ENCODE results near the gene SPTBN4.

Gene SPTBN4

DNA sequence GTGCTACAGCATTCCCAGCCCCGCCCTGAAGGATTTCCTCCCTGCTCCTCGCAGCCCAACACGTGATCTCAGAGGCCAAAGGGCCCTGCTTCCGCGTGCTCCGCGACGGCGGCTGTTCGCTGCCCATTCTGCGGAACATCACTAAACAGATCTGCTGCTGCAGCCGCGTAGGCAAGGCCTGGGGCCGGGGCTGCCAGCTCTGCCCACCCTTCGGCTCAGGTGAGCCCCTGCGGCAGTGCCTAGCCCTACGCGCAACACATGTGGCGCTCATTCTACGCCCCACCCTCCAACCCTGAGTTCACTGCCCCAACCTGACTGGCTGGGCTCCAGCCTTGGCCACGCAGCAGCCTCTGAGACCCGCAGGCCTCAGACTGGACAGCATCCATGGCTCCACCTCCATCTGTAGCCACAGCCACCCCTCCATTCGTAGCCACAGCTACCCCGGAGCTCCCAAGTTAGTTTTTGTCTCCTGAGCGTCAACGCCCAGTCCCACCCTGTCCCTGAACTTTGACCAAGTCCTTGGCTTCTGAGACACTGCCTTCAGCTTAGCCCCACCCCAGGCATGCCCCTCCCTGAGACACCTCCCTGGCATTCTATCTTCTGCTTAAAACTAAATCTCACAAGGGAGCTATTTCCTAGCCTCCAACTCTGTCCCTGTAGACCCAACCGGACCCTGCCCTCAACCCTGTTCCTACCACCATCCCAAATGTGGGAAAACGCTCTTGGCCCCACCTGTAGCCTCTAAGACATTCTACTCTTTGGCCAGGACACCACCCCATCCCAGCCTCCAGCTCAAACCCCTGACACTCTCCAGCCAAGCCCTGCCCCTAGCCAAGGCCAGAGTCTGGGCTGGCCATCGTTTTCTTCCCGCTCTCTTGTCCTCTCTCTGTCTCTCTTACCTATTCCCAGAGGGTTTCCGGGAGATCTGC lies 140.8 kb downstream of the SPTBN4 start:
- Histone ChIP-seq H2AFZ (ENCODE audit: low read length) (no peak overlapping the region), H3K9ac (ENCODE audit: low read length) (no peak overlapping the region), H3K27me3 (replicated peaks; ENCODE audit: insufficient read depth, low read length) (no peaks in the 10 kb centered on the region)

DNA sequence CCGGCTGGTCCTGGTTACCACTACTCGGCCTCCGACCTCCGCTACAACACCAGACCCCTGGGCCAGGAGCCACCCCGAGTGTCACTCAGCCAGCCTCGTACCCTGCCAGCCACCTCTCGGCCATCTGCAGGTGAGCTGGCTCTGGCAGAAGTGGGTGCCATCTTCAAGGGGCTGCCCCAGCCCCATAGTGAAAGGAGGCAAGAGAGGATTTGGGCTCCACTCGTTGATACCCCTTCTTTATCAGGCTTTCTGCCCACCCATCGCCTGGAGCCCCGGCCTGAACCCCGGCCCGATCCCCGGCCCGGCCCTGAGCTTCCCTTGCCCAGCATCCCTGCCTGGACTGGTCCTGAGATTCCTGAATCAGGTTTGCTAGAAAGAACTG lies 141.4 kb downstream of the SPTBN4 start:
- Histone ChIP-seq H3K9ac (ENCODE audit: low read length) (no peak overlapping the region), H3K9me3 (replicated peaks; ENCODE audit: insufficient read depth, low read length) (no peaks in the 10 kb centered on the region), H3K4me2 (ENCODE audit: low read depth, low read length) (no peak overlapping the region), H4K20me1 (ENCODE audit: insufficient read depth, low read length) (no peaks in the 10 kb centered on the region), H3F3A (ENCODE audit: insufficient read depth, low read length) (peaks cover 22% of the 10 kb centered on the region), H2AFZ (ENCODE audit: low read length) (no peak overlapping the region), H3K79me2 (ENCODE audit: low read length) (no peaks in the 10 kb centered on the region), H3K9me2 (replicated peaks; ENCODE audit: insufficient read depth, low read length) (no peaks in the 10 kb centered on the region), H3K27ac (ENCODE audit: low read length) (no peak overlapping the region), H3K4me3 (ENCODE audit: low read length) (no peak overlapping the region), H3K4me1 (ENCODE audit: low read length) (peaks cover 22% of the 10 kb centered on the region), H3K27me3 (replicated peaks; ENCODE audit: insufficient read depth, low read length) (no peaks in the 10 kb centered on the region), H3K36me3 (replicated peaks; ENCODE audit: insufficient read depth, low read length) (no peaks in the 10 kb centered on the region)
- TF ChIP-seq, protein P1, sequence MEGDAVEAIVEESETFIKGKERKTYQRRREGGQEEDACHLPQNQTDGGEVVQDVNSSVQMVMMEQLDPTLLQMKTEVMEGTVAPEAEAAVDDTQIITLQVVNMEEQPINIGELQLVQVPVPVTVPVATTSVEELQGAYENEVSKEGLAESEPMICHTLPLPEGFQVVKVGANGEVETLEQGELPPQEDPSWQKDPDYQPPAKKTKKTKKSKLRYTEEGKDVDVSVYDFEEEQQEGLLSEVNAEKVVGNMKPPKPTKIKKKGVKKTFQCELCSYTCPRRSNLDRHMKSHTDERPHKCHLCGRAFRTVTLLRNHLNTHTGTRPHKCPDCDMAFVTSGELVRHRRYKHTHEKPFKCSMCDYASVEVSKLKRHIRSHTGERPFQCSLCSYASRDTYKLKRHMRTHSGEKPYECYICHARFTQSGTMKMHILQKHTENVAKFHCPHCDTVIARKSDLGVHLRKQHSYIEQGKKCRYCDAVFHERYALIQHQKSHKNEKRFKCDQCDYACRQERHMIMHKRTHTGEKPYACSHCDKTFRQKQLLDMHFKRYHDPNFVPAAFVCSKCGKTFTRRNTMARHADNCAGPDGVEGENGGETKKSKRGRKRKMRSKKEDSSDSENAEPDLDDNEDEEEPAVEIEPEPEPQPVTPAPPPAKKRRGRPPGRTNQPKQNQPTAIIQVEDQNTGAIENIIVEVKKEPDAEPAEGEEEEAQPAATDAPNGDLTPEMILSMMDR (IDR thresholded peaks at IDR 0.05; ENCODE audit: low read length) = no peak
- TF ChIP-seq EZH2phosphoT487 (IDR thresholded peaks at IDR 0.05; ENCODE audit: low read length) (no peak), EZH2 (optimal IDR thresholded peaks at IDR 0.05; ENCODE audit: low read depth, low read length) (no peak)
- DNase-seq = no peak

More for the DNA sequence above, 140.8 kb downstream of the SPTBN4 start:
- no peak for TF ChIP-seq EZH2 (optimal IDR thresholded peaks at IDR 0.05; ENCODE audit: low read depth, low read length)
- H3K36me3 ChIP-seq (replicated peaks; ENCODE audit: insufficient read depth, low read length) = no peaks in the 10 kb centered on the region
- no peak overlapping the region for H3K4me2 ChIP-seq (ENCODE audit: low read depth, low read length)
- no peaks in the 10 kb centered on the region for H3K9me3 ChIP-seq (replicated peaks; ENCODE audit: insufficient read depth, low read length)
- DNase-seq = no peak
- no peaks in the 10 kb centered on the region for H3K79me2 ChIP-seq (ENCODE audit: low read length)
- no peaks in the 10 kb centered on the region for H4K20me1 ChIP-seq (ENCODE audit: insufficient read depth, low read length)
- no peaks in the 10 kb centered on the region for H3K9me2 ChIP-seq (replicated peaks; ENCODE audit: insufficient read depth, low read length)
- H3K4me3 ChIP-seq (ENCODE audit: low read length) = no peak overlapping the region
- H3K27ac ChIP-seq (ENCODE audit: low read length) = no peak overlapping the region
- H3K4me1 ChIP-seq (ENCODE audit: low read length) = peaks cover 28% of the 10 kb centered on the region
- peaks cover 27% of the 10 kb centered on the region for H3F3A ChIP-seq (ENCODE audit: insufficient read depth, low read length)

- H4K20me1 ChIP-seq (ENCODE audit: insufficient read depth, low read length) = no peaks in the 10 kb centered on the region
- TF ChIP-seq, protein P1 (IDR thresholded peaks at IDR 0.05; ENCODE audit: low read length) = no peak
- no peak for TF ChIP-seq EZH2phosphoT487 (IDR thresholded peaks at IDR 0.05; ENCODE audit: low read length)
- TF ChIP-seq EZH2 (optimal IDR thresholded peaks at IDR 0.05; ENCODE audit: low read depth, low read length) = no peak
- H3K79me2 ChIP-seq (ENCODE audit: low read length) = no peaks in the 10 kb centered on the region
- H3K27ac ChIP-seq (ENCODE audit: low read length) = no peak overlapping the region
- peak overlapping the region; percentile 86; the same call in 1 of the 2 replicates for H2AFZ ChIP-seq (ENCODE audit: low read length)
- peak overlapping the region; percentile 67; the same call in 1 of the 2 replicates for H3K9ac ChIP-seq (ENCODE audit: low read length)
- no peaks in the 10 kb centered on the region for H3K36me3 ChIP-seq (replicated peaks; ENCODE audit: insufficient read depth, low read length)
- no peaks in the 10 kb centered on the region for H3K9me3 ChIP-seq (replicated peaks; ENCODE audit: insufficient read depth, low read length)
- DNase-seq = no peak
- H3K4me3 ChIP-seq (ENCODE audit: low read length) = peak overlapping the region; percentile 71
- peaks cover 18% of the 10 kb centered on the region for H3F3A ChIP-seq (ENCODE audit: insufficient read depth, low read length)
- H3K9me2 ChIP-seq (replicated peaks; ENCODE audit: insufficient read depth, low read length) = no peaks in the 10 kb centered on the region
- H3K27me3 ChIP-seq (replicated peaks; ENCODE audit: insufficient read depth, low read length) = no peaks in the 10 kb centered on the region
- H3K4me2 ChIP-seq (ENCODE audit: low read depth, low read length) = peak overlapping the region; percentile 93
- peaks cover 20% of the 10 kb centered on the region for H3K4me1 ChIP-seq (ENCODE audit: low read length)
These were observed 142.2 kb downstream of the SPTBN4 start for GRCh38 chr19:40608957-40609356.

Measured in MM.1S (cell line).